Liver (tissue), 9 donors: Measurements from ENCODE around the gene SLC2A6. TPM values are rescaled to one million over a fixed set of nuclear protein-coding genes. Genes with fewer than 3 reads are reported as not detected.

ENCODE experiments used
- DNase-seq: peaks from one replicate; pipeline ENCODE4 v3.0.0-alpha.2; 2017; ENCODE audit warnings: low spot score
- H3K27ac ChIP-seq, 2 donors: one replicate each; pipeline ENCODE4 v1.7.0; 2013; ENCODE audit warnings: inconsistent platforms in 2 of 2, low read length in 2 of 2, control low read depth in 1 of 2, low read depth in 1 of 2, mild to moderate bottlenecking in 1 of 2
- H3K27me3 ChIP-seq, 4 donors: one replicate each; pipeline versions ENCODE4 v1.6.1 to v1.7.0; 2013; ENCODE audit warnings: low read length in 3 of 4, inconsistent platforms in 1 of 4, mild to moderate bottlenecking in 1 of 4, moderate library complexity in 1 of 4; ENCODE audit not compliant: control insufficient read depth in 4 of 4, insufficient read depth in 4 of 4
- H3K36me3 ChIP-seq, 4 donors: one replicate each; pipeline versions ENCODE4 v1.6.1 to v1.7.0; 2013; ENCODE audit warnings: low read length in 3 of 4, mild to moderate bottlenecking in 3 of 4, low read depth in 1 of 4, moderate library complexity in 1 of 4; ENCODE audit not compliant: control insufficient read depth in 4 of 4, insufficient read depth in 3 of 4
- H3K4me1 ChIP-seq, 4 donors: one replicate each; pipeline versions ENCODE4 v1.6.1 to v1.7.0; 2013; ENCODE audit warnings: low read length in 3 of 4, mild to moderate bottlenecking in 3 of 4, moderate library complexity in 1 of 4; ENCODE audit not compliant: control insufficient read depth in 4 of 4, insufficient read depth in 4 of 4
- H3K4me3 ChIP-seq, 3 donors: one replicate each; pipeline versions ENCODE4 v1.6.1 to v1.7.0; 2013; ENCODE audit warnings: low read length in 3 of 3, control low read depth in 1 of 3, low read depth in 1 of 3, mild to moderate bottlenecking in 1 of 3
- H3K9ac ChIP-seq, 2 donors: one replicate each; pipeline ENCODE4 v1.7.0; 2013; ENCODE audit warnings: low read length in 2 of 2, mild to moderate bottlenecking in 2 of 2, moderate library complexity in 2 of 2, control low read depth in 1 of 2, low read depth in 1 of 2
- H3K9me3 ChIP-seq, 4 donors: one replicate each; pipeline versions ENCODE4 v1.6.1 to v1.7.0; 2013; ENCODE audit warnings: low read length in 3 of 4; ENCODE audit not compliant: control insufficient read depth in 4 of 4
- EGR1 ChIP-seq, 2 donors: IDR thresholded peaks; 2 replicates each; pipeline ENCODE4 v1.6.1; 2016 to 2018; ENCODE audit warnings: antibody characterized with exemption in 2 of 2, low read depth in 2 of 2
- FOXA1 ChIP-seq: IDR thresholded peaks from 2 replicates; pipeline ENCODE4 v1.6.1; 2016; ENCODE audit warnings: antibody characterized with exemption
- JUND ChIP-seq, 2 donors: IDR thresholded peaks; 2 replicates each; pipeline ENCODE4 v1.6.1; 2016; ENCODE audit warnings: antibody characterized with exemption in 2 of 2
- RAD21 ChIP-seq, 2 donors: IDR thresholded peaks; 2 replicates each; pipeline ENCODE4 v1.6.1; 2016; ENCODE audit warnings: antibody characterized with exemption in 2 of 2, mild to moderate bottlenecking in 2 of 2
- REST ChIP-seq: IDR thresholded peaks from 2 replicates; pipeline ENCODE4 v1.6.1; 2016; ENCODE audit warnings: antibody characterized with exemption, mild to moderate bottlenecking
- RXRA ChIP-seq, 2 donors: IDR thresholded peaks; 2 replicates each; pipeline ENCODE4 v1.6.1; 2017 to 2018; ENCODE audit warnings: antibody characterized with exemption in 2 of 2, mild to moderate bottlenecking in 1 of 2
- SP1 ChIP-seq: IDR thresholded peaks from 2 replicates; pipeline ENCODE4 v1.6.1; 2018; ENCODE audit warnings: antibody characterized with exemption, mild to moderate bottlenecking
- TAF1 ChIP-seq: conservative IDR thresholded peaks from 2 replicates; pipeline ENCODE4 v1.6.1; 2016; ENCODE audit warnings: antibody characterized with exemption, mild to moderate bottlenecking
- YY1 ChIP-seq: IDR thresholded peaks from 2 replicates; pipeline ENCODE4 v1.6.1; 2016; ENCODE audit warnings: antibody characterized with exemption, mild to moderate bottlenecking
- WGBS: extraction: QIAGEN DNeasy Blood & Tissue Kit; methylation state at CpG from one replicate; pipeline ENCODE4 v1.1.7; 2013; 5-methylcytosine and 5-hydroxymethylcytosine counted together
- polyA plus RNA-seq, 2 donors: library from polyadenylated mRNA; stranded (reverse) in 1 of 2; unstranded in 1 of 2; fragments of 200-250 nt in 1 of 2; fragments of >200 nt in 1 of 2; fragmentation: Nextera tagmentation in 1 of 2; extraction: Ambion mirVana in 1 of 2; gene quantifications; one replicate each; pipeline versions ENCODE4 v1.2.1 to v1.2.3, GENCODE V29; 2013 to 2015
- total RNA-seq, 2 donors: library from RNA; depleted of rRNA; stranded (reverse); fragments of >200 nt; gene quantifications; one replicate each; pipeline ENCODE4 v1.2.3, GENCODE V29; 2014
- TF ChIP-seq, protein P1 (sequence below): IDR thresholded peaks from 2 replicates; pipeline ENCODE4 v1.6.1; 2016; ENCODE audit warnings: antibody characterized with exemption
- TF ChIP-seq, protein P2 (sequence below): IDR thresholded peaks from 2 replicates; pipeline ENCODE4 v1.6.1; 2016; ENCODE audit warnings: antibody characterized with exemption
- TF ChIP-seq, protein P3 (sequence below): fragments of 150-350 bp; IDR thresholded peaks from 2 replicates; pipeline ENCODE4 v1.5.1; 2017; ENCODE audit warnings: improper control_type of control experiment, low read depth, low read length; ENCODE audit not compliant: missing input control
- donor health status: healthy.
- donor health status: healthy.
- donor health status: healthy.
- donor health status: healthy.
- donor health status: healthy.

SLC2A6 gene
- total and polyA plus RNA-seq, 4 donors: 1.7 to 3.9 (median 2.3) TPM

- Histone ChIP-seq H3K27me3 (no peaks in the 10 kb centered on the region), H3K4me3 (no peak overlapping the region), H3K27ac (no peak overlapping the region), H3K9me3 (no peaks in the 10 kb centered on the region), H3K4me1 (peaks cover 0 to 6% (median 1%) of the 10 kb centered on the region in 4 donors), H3K36me3 (no peaks in the 10 kb centered on the region), H3K9ac (no peak overlapping the region)
- 70% methylated on average over 13 of the region's 13 CpGs for WGBS
- DNase-seq: no peak
- TF ChIP-seq, protein P1, sequence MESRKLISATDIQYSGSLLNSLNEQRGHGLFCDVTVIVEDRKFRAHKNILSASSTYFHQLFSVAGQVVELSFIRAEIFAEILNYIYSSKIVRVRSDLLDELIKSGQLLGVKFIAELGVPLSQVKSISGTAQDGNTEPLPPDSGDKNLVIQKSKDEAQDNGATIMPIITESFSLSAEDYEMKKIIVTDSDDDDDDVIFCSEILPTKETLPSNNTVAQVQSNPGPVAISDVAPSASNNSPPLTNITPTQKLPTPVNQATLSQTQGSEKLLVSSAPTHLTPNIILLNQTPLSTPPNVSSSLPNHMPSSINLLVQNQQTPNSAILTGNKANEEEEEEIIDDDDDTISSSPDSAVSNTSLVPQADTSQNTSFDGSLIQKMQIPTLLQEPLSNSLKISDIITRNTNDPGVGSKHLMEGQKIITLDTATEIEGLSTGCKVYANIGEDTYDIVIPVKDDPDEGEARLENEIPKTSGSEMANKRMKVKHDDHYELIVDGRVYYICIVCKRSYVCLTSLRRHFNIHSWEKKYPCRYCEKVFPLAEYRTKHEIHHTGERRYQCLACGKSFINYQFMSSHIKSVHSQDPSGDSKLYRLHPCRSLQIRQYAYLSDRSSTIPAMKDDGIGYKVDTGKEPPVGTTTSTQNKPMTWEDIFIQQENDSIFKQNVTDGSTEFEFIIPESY: no peak
- TF ChIP-seq RAD21 (IDR thresholded peaks at IDR 0.05) (no peak), SP1 (no peak), YY1 (no peak), REST (no peak), TAF1 (no peak), EGR1 (IDR thresholded peaks at IDR 0.05; ENCODE audit: low read depth in 2 of 2) (no peak)
- TF ChIP-seq, protein P2, sequence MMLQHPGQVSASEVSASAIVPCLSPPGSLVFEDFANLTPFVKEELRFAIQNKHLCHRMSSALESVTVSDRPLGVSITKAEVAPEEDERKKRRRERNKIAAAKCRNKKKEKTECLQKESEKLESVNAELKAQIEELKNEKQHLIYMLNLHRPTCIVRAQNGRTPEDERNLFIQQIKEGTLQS: no peak
These were observed 11.3 kb upstream of the SLC2A6 start for GRCh38 chr9:133490201-133490681.

DNA sequence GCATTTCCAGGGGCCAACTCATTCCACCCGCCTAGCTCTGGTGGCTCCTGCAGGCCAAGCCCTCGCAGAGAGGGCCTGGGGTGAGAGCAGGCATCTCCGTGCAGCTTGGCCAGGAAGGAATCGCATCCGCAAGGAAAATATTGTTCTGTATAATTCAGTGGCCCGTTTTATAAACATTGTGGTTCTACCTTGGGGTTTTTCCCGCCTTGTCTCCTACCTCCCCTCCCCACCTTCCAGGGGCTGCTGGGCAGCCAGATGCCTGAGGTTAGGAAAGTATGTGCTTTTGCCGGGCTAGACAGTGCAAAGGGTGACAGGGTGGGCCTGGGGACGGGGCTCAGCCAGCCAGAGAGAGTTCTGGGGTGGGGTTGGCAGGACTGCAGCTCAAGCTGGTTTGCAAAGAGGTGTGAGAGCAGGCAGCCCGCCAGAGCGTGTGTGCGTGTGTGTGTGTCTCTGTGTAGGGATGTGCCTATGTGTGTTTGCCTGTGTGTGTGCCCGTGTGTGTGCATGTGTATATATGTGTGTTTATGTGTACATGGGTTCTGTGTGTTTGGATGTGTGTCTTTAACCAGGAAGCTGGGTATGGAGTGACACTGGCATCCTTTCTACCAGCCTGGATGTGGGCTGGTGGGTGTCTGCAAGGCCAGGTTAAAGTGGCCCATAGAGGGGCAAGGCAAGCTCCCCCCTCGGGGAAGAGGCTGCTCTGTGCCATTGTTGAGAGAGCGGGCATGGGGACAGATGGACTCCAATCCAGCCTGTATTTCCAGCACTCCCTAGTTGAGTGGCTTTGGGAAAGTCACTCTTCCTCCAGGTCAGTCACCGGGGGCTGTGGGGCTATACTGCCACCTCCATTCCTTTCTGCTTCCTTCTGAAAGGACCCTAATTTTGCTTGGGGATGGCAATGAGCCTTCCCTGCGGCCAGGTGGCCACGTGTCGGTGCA is 10.6 kb upstream of the SLC2A6 start:
- DNase-seq: no peak
- H3K4me1 ChIP-seq: peaks cover 0 to 6% (median 1%) of the 10 kb centered on the region in 4 donors
- no peak overlapping the region for H3K4me3 ChIP-seq
- TF ChIP-seq YY1 (no peak), REST (no peak), JUND (IDR thresholded peaks at IDR 0.05) (no peak), RXRA (IDR thresholded peaks at IDR 0.05) (no peak), FOXA1 (no peak)
- TF ChIP-seq, protein P1: no peak
- TF ChIP-seq, protein P3, sequence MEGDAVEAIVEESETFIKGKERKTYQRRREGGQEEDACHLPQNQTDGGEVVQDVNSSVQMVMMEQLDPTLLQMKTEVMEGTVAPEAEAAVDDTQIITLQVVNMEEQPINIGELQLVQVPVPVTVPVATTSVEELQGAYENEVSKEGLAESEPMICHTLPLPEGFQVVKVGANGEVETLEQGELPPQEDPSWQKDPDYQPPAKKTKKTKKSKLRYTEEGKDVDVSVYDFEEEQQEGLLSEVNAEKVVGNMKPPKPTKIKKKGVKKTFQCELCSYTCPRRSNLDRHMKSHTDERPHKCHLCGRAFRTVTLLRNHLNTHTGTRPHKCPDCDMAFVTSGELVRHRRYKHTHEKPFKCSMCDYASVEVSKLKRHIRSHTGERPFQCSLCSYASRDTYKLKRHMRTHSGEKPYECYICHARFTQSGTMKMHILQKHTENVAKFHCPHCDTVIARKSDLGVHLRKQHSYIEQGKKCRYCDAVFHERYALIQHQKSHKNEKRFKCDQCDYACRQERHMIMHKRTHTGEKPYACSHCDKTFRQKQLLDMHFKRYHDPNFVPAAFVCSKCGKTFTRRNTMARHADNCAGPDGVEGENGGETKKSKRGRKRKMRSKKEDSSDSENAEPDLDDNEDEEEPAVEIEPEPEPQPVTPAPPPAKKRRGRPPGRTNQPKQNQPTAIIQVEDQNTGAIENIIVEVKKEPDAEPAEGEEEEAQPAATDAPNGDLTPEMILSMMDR: no peak
- no peaks in the 10 kb centered on the region for H3K36me3 ChIP-seq
- no peaks in the 10 kb centered on the region for H3K27me3 ChIP-seq
- H3K9me3 ChIP-seq: no peaks in the 10 kb centered on the region
- H3K9ac ChIP-seq: no peak overlapping the region
- no peak overlapping the region for H3K27ac ChIP-seq
- WGBS: 87% methylated on average over 19 of the region's 19 CpGs
